NCI-H2107 (cell line): Measurements from ENCODE around the gene MGST2.
"Not testable (repeated sequence)": the region's sequence is repeated elsewhere in the genome, so short reads cannot be mapped to it uniquely, and the experiment has no call there.

Experiments
- DNase-seq: peaks from one replicate; lab custom pipeline; 2025; lab: John Stamatoyannopoulos, UW

Gene MGST2

DNA sequence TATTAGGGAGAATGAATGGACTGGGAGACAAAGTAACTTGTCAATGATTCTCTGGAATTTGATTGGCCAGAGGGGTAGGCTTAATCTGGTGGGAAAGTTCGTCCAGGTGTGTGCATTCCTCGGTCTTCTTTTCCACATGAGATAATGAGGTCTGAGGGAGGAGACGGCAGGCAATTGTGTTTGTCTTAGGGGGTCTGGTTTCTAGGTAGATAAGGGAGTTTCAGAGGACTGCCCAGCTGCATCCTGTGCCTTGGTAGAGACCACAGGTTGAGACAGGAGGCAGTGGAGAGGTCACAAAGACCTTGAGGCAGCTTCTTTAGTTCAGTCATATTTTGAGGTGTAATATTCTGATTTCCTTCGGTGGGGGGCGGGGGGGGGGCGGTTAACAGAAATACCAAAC, 4.3 kb downstream of the MGST2 start:
- no peak for DNase-seq

DNA sequence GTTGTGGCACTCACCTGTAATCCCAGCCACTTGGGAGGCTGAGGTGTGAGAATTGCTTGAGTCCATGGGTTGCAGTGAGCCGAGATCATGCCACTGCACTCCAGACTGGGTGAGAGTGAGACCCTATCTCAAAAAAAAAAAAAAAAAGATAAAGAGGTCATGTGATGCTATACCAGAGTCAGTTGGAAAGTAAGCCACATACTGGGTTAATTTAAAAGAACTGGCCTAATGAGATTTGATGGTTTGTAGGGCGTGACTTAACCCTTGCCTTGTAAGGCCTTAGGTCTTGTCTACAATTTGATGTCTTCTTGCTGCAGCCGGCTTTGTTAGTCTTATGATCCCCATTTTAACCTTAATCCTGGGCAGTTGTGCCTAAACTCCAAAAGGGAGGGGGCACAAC, 5.2 kb downstream of the MGST2 start:
- no peak for DNase-seq

DNA sequence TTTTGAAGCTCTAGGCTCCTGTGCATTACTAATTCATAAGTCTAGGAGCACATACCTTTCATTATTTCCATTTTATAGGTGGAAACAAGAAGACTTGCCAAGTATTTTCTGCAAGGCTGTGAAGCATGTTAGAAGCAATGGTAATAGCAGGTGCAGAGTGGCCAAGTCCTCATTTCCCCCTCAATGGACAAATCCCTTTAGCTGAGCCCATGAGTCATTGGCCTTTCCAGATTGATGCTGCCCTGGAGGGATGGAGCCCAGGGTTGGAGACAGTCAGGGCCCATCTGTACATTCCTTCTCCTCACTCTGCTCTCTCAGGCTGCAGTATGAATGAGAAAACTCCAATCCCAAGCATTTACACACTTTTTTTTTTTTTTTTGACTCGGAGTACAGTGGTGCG, 6.6 kb downstream of the MGST2 start:
- no peak for DNase-seq

DNA sequence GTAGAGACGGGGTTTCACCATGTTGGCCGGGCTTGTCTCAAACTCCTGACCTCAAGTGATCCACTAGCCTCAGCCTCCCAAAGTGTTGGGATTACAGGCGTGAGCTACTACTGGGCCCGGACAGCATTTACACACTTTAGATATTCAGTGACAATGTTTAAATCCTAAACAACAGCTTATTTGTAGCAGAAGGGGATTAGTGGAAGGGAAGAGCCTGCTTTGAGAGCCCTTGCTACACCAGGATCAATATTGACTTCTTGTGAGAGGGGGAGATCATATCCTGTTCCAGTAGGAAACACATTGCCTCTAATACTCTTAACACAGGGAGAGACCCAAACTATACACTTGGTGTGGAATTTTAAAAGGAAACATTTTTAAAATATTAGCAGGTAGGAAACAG, 7.1 kb downstream of the MGST2 start:
- DNase-seq: no peak

DNA sequence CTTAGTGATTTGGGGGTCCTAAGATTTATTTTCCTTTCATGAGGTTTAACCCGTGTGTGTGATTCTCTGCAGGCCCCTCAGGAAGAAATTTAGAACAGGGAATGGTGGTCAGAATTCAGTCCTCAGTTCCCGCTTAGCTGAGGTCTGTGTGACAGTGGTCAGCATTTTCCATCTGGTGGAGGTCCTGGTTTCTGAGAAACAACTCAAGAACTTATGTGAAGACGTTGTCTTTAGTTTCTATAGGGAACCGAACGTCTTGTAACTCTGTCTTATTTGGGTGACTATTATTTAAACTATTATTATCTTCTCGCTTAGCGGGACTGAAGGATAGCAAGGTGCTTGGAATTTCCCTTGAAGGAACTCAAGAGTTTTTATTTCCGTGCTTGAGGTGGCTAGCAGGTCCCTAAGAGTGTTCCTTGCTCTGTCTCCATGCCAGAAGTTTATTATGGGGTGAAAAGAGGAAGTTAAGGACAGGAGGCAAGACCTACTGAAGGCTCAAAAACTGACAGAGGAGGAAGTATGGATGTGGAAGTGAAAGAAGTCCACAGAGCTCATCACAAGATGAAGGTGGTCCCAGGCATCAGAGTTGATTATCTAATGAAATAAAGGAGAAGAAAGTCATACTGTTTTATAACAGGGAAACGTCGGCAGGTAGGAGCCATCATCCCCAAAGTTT, 9.4 kb downstream of the MGST2 start:
- no peak for DNase-seq

DNA sequence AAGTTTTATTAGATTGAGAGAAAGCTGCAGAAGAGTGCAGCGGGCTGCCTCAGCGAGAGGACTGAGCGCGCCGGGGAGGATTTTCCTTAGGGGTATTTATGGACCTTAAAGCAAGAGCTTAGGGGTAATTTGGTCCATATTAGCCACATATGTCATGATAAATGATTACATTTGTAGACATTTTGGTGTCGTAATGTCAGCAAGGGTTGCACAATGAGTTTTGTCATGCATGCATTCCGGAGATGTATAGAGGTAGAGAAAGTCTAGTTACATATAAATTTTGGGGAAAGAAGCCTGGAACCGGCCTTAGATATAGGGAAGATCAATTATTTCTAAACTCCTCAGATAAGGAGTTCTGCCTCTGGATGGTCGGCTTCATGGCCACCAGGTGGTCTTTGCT, 10.0 kb downstream of the MGST2 start:
- DNase-seq: no peak

DNA sequence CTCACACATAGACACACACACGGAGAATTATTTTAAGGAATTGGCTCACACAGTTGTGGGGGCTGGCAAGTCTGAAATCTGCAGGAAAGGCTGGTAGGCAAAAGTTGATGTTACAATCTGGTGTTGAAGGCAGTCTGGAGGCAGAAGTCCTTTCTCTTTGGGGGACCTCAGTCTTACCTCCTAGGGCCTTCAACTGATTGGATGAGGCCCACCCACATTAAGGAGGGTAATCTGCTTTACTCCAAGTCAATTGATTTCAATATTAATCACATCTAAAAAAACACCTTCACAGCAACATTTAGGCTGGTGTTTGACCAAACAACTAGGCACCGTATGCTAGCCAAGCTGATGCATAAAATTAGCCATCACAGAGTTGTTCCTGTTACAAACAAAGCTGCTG, 10.7 kb downstream of the MGST2 start:
- no peak for DNase-seq

DNA sequence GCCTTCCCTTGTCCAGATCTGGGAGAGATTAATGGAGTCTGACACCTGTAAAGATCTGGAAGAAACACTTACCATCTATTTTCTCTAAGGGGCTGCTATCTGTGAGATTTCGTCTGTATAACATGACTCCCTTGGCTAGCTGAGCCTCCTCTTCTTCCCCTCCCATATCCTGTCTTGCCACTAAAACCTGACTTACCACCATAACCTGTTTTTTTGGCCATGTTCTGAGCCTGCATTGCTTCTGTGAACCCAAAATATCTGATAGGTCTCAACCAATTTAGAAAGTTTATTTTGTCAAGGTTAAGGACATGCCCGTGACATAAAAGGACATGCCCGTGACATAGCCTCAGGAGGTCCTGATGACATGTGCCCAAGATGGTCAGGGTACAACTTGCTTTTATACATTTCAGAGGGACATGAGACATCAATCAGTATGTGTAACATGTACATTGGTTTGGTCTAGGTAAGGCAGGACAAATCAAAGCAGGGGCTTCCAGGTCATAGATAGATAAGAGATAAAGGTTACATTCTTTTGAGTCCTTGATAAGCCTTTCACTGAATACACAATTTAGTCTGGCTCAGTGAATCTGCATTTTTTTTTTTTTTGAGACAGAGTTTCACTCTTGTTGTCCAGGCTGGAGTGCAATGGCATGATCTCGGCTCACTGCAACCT, 11.4 kb downstream of the MGST2 start:
- no peak for DNase-seq

DNA sequence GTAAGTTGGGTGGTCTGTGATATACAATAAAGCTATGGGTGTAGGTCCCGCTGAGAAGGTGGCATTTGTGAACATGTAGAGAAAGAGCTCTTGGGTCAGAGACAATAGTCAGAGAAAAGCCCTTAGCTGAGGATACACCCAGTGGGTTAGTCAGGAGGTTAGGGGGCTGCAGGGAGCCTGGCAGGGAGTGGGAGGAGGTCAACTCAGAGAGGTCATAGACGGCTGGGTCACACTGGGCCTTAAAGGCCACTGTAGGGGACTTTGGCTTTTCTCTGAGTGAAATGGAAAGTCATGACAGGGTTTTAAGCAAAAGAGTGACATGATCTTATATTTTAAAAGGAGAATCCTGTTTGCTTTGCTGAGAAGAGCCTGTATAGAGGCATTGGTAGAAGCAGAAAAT, 16.7 kb downstream of the MGST2 start:
- no peak for DNase-seq

DNA sequence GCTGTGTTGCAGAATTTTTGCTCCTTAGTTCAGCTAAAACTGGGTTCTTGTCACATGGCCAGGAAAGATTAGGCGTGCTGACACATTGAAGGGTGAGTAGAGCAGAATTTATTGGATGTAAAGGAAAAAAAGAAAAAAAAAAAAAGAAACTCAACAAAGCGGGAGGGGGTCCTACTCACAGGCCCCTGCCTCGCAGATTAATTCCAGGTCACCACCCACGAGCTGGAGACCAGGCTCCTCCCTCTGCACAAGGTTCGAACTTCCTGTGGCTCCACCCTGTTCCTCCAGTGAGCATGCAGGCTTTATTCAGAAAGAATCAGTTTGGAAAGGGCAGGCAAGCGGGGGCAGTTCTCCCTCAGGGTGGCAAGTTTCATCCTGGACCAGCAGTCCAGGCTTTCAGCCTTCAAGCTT, 17.1 kb downstream of the MGST2 start:
- DNase-seq: no peak

DNA sequence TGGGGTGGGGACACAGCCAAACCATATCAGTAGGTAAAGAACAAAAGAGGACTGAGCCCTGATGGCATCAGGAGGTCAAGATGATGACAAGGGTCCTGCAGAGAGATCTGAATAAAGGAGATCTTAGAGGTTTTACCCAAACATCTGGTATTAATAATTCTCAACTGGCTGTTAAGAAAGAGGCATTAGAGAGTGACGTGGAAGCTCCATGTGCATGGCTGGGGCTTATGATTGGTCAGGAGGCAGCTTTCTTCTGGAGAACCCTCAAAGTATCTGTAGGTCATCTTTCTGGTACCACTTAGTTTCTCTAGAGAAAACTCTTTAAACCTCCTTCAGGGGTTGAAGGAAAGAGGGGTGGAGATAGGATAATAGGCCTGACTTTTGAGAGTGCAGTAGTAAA, 18.7 kb downstream of the MGST2 start:
- DNase-seq: no peak

DNA sequence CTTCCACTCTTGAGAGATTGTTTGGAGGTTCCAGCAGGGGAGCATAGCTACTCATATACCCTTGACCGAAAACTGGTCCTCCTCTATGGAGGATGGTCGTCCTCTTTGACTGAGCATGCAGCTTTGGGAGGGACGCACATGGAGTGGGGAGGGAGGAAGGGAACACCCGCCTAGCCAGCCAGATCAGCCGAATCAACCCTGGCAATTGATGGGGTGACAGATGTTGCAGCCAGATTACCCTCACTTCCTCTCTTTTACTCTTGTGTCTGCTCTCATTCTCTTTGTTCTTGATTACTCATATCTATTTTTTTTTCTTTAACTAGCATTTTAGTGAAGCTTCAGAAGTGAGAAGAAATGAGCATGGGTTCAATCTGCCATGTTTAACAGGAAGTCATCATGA, 19.6 kb downstream of the MGST2 start:
- DNase-seq: no peak

DNA sequence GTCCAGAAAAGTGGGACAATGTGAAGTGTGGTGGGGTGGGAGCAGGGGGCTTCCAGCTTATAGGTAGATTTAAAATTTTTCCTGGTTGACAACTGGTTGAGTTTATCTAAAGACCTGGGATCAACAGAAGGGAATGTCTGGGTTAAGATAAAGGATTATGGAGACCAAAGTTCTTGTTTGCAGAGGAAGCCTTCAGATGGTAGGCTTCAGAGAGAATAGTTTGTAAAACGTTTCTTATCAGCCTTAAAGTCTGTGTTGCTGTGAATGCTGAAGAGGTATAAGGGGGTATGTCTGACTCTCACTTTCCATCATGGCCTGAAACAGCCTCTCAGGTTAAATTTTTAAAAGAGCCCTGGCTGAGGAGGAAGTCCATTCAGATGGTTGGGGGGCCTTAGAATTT, 20.5 kb downstream of the MGST2 start:
- DNase-seq: no peak

DNA sequence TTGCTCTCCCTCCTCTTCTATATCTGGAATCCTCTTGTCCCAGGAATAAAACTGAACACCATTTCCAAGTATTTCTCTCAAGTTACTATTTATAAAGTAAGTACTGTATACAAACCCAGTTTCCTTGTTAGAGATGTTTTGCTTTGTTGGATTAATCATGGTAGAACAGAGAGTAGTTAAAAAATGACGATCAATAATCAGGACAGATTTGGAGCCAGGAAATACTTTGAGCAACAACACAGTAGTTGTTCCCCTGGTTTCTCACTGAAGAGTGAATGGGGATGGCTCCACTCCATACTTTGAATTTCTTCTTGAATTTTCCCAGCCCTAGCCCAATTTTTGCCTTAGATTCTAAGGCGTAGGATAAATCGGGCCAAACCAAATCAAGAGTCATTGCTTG, 21.4 kb downstream of the MGST2 start:
- DNase-seq: no peak

DNA sequence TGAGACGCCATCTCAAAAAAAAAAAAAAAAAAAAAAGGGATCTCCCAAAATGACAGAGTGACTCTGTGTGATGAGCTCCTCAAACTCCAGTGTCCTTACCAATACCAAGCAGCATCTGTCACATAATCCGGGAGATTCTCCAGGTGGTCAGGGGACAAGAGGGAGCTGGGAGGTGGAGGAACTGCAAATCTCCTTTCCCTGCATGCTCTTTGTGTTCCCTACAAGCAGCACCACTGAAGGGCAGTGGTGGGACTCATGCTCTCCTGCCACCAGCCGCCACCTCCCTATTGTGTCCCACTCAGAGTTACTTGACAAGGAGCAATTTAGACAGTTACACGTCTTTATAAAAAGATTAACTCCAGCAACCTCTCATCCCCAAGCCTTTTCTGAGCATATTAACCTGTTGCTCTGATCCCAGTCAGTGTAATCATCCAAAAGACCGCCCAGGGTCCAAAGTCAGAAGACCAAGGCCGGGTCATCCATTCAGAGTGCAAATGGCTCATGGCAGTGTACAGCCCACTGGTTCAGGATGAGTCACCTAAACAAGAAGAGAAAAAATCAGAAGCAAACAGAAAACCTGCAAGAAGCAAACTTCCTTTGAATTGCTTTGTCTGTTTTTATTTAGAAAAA, 23.6 kb downstream of the MGST2 start:
- DNase-seq: no peak

DNA sequence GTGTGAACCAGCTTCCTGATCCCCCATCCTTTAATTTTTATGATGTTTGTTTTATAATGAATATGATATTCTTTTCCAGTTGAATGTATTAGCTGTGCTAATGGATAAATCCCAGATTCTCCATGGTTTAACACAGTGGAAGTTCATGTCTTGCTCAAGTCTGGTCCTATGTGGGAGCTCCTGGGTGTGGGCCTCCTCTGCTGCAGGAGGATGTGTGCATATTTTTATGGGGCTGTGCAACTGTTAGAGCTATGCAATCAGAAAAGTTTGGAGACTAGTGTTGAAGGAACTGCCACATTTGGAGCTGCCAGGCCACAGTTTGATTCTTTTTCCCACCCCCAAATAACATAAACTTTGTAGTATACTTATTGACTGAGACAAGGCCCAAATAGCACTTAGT, 24.8 kb downstream of the MGST2 start:
- no peak for DNase-seq

DNA sequence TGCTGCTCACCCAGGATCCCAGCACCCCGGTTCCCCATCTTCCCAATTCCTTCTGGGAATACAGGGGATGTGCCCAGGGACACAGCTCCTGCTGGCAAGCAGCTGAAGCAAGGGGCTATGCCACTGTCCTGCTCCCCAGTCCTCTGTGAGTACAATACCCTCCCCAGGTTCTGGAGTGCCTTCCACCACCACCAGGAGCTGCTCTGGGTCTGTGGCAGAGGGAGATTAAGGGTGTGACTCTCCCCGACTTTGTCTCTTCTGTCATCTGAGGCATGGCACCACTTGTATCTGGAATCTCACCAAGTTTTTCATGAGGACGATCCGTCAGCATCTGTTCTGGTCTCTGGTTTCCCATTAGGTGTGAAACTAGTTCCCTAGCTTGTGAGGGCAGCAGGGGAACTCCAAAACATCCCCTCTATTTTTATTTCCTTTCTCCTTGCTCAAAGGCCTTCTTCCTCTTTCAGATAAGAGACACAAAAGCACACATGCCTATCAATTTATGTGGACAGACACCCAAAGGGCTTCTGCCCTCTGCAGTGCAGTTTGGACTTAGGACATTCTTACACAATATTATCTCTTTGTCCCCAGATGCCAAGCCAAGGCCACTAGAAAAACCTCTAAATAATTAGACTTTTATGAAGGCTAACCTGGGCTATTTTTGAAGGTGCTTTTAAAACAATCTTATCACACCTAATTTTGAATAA, 26.8 kb downstream of the MGST2 start:
- DNase-seq: no peak

DNA sequence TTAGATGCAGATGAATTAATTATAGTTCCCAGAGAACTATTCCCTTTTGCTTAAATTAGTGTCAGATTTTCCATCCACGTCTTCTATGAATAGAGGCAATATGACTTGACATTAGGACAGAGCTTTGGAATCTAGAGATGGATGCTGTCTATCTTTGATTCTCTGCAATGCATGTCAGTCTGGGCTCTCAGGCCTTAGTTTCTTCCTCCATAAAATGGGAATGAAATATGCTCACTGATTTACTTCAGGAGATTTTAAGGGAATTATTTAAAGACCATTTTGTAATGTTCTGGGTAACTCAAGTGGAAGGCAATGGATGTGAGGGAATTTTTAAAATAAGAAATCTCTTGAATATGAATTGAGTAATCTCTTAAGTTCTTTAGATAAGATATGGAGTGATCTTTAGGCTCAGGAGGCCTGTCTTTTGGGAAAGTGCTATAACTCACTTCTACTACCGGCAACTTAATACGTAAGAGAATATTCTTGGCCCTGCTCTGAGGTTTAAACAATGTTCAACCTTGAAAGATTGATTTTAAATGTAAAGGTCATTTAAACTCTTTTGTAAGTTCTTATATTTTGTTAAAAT, 29.0 kb downstream of the MGST2 start:
- no peak for DNase-seq

DNA sequence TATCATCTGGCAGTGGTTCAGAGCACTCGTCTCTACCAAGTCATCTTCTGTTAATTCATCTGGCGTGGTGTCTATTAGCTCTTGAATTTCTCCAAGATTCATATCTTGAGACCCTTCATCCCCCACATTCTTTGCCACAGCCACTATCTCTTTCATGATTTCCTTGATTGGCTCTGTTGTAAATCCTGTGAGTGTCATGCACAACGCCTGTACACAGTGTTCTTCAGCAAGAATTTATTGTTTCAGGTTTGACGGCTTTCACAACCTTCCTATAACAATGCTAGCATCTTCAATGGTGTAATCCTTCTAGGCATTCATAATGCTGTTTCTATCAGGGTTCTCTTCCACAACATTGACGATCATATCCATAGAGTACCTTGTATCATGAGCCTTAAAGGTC, 30.9 kb downstream of the MGST2 start:
- DNase-seq: no peak

DNA sequence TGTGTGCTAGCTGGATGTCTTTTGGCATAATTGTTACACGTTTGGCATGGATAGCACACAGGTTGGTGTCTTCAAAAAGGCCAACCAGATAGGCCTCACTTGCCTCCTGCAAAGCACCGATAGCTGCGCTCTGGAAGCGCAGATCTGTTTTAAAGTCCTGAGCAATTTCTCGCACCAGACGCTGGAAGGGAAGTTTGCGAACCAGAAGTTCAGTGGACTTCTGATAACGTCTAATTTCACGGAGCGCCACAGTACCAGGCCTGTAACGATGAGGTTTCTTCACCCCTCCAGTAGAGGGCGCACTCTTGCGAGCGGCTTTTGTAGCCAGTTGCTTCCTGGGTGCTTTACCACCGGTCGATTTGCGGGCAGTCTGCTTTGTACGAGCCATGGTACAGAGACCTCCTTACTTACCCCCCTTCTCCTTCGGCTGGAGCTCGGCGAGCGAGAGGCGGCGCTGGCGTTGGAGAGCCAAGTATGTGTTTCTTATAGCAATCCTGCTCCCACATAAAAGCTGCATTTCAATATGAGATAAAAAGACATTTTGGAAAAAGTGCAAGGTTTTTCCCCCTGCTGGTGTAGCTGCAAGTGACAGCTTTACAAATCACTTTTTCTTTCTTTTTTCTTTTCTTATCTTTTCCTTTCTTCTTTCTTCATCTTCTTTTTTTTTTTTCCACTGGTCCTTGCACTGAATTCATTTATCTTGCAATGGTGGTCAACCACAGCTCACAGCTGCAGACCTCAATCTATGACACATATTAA, 32.7 kb downstream of the MGST2 start:
- DNase-seq: not testable (repeated sequence)

DNA sequence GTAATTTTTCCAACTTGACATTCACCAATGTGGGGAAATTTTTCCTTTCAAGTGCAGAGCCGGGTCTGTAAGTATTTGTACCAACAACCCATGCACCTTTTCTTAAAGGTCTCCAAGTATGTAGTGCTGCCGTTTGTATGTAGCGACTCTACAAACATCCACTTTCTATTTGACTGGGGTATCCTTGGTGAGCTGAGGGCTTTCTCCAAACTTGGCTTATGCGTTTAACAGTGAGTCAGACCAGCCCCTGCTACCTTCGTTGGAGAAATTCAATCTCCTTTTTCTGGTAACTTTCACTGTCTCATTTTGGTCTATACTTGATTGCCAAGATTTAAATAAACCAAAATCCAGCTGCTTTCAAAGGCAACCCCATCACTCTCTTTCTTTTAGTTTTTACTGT, 34.9 kb downstream of the MGST2 start:
- DNase-seq: no peak

DNA sequence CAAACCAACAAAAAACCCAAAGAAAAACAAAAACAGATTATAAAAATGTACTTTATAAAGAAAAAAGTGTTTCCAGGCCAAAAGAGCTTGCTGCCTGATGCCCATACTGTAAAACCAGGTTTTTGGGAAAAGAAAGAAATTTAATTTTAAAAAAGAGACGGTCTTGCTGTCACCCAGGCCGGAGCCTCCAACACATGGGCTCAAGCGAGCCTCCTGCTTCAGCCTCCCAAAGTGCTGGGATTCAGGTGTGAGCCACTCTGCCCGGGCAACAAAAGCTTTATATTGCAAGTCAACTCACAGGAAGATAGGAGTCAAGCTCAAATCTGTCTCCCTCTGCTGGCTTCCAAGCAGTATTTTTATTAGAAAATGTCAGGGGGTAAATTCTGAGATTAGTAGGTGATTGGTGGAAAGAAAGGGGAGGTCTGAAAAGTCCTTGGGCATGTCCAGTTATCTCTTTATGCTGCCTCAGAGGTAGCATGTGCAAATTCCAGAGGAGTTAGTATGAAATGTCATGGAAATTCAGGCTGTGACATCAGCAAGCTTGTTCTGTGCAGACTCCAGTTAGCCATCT, 39.4 kb downstream of the MGST2 start:
- no peak for DNase-seq
